Gastroesophageal sphincter (tissue), 3 donors: Measurements from ENCODE around the gene CEP43.

Experiments used
- CTCF ChIP-seq, 4 experiments: fragments of 200-600 bp in 2 of 4; fragments of 450-650 bp in 2 of 4; sonication (generic) in 1 of 4; IDR thresholded peaks; one replicate each; pipeline ENCODE4 v1.5.1; 2017 to 2019; ENCODE audit warnings: antibody characterized with exemption in 4 of 4, mild to moderate bottlenecking in 2 of 4, moderate library complexity in 2 of 4
- EP300 ChIP-seq: sonication (generic); formaldehyde crosslinking; IDR thresholded peaks from one replicate; pipeline ENCODE4 v1.6.1; 2017; ENCODE audit warnings: antibody characterized with exemption, mild to moderate bottlenecking
- POLR2A ChIP-seq, 2 donors: fragments of 450-650 bp; IDR thresholded peaks; one replicate each; pipeline ENCODE4 v1.6.1; 2017; ENCODE audit warnings: antibody characterized with exemption in 2 of 2, mild to moderate bottlenecking in 2 of 2, moderate library complexity in 1 of 2

GRCh38 chr6:166959911-166960608 is 39.1 kb upstream of the CEP43 start:
- TF ChIP-seq EP300 (no peak), POLR2A (IDR thresholded peaks at IDR 0.05) (no peak), CTCF (IDR thresholded peaks at IDR 0.05) (no peak)
